ENCODE measurements around the gene ANXA7.
"Not testable (repeated sequence)": the region's sequence is repeated elsewhere in the genome, so short reads cannot be mapped to it uniquely, and the experiment has no call there.

ANXA7 gene

GRCh38 chr10:73407495-73407894 lies 6.4 kb downstream of the ANXA7 start:
- ATAC-seq (no peak), DNase-seq (no peak)

GRCh38 chr10:73406846-73407245 lies 7.0 kb downstream of the ANXA7 start:
- no peak for DNase-seq
- no peak for ATAC-seq

GRCh38 chr10:73405556-73405955 lies 8.3 kb downstream of the ANXA7 start:
- ATAC-seq: no peak
- DNase-seq: no peak

GRCh38 chr10:73404690-73405089 lies 9.2 kb downstream of the ANXA7 start:
- no peak for ATAC-seq
- no peak for DNase-seq

GRCh38 chr10:73401636-73402035 lies 12.2 kb downstream of the ANXA7 start:
- no peak for DNase-seq
- no peak for ATAC-seq

- DNase-seq (no peak), ATAC-seq (no peak)
These were observed 14.8 kb downstream of the ANXA7 start for GRCh38 chr10:73399063-73399462.

- no peak for ATAC-seq
- DNase-seq: no peak
These were observed 15.8 kb downstream of the ANXA7 start for GRCh38 chr10:73398024-73398423.

GRCh38 chr10:73394325-73394724 lies 19.5 kb downstream of the ANXA7 start:
- not testable (repeated sequence) for DNase-seq, ATAC-seq

- no peak for ATAC-seq
- DNase-seq: no peak
These were observed 25.6 kb downstream of the ANXA7 start for GRCh38 chr10:73388228-73388627.

- ATAC-seq (no peak), DNase-seq (no peak)
These were observed 27.3 kb downstream of the ANXA7 start for GRCh38 chr10:73386583-73386982.

- ATAC-seq (peak; percentile 36), DNase-seq (no peak)
These were observed 34.7 kb downstream of the ANXA7 start for GRCh38 chr10:73379064-73379748.

- DNase-seq (no peak), ATAC-seq (no peak)
These were observed 37.2 kb downstream of the ANXA7 start for GRCh38 chr10:73376679-73377078.

GRCh38 chr10:73368238-73368637 lies 45.6 kb downstream of the ANXA7 start:
- DNase-seq (no peak), ATAC-seq (peak; percentile 73)

- ATAC-seq (peak; percentile 36), DNase-seq (no peak)
These were observed 47.2 kb downstream of the ANXA7 start for GRCh38 chr10:73366381-73367298.

- no peak for DNase-seq
- no peak for ATAC-seq
These were observed 48.9 kb downstream of the ANXA7 start for GRCh38 chr10:73364964-73365363.

- ATAC-seq: no peak
- no peak for DNase-seq
These were observed 54.4 kb downstream of the ANXA7 start for GRCh38 chr10:73359492-73359891.

- DNase-seq (peak; percentile 90), ATAC-seq (peak; percentile 98)
These were observed 55.3 kb downstream of the ANXA7 start, which contains the start of gene CFAP70 for GRCh38 chr10:73358331-73359279. TSS of gene CFAP70 (minus strand) at chr10:73358864. CDS start at chr10:73354796, 4,068 bp downstream.

- DNase-seq (no peak), ATAC-seq (no peak)
These were observed 56.0 kb downstream of the ANXA7 start for GRCh38 chr10:73357821-73358220.

GRCh38 chr10:73357166-73357565 lies 56.7 kb downstream of the ANXA7 start:
- ATAC-seq (no peak), DNase-seq (no peak)

- DNase-seq: no peak
- ATAC-seq: no peak
These were observed 69.6 kb downstream of the ANXA7 start for GRCh38 chr10:73344269-73344668.

GRCh38 chr10:73340121-73340520 lies 73.7 kb downstream of the ANXA7 start:
- ATAC-seq (no peak), DNase-seq (no peak)

- ATAC-seq (no peak), DNase-seq (no peak)
These were observed 74.4 kb downstream of the ANXA7 start for GRCh38 chr10:73339436-73339835.
